HepG2 (cell line): Measurements from ENCODE around the gene KLF9. TPM values are rescaled to one million over a fixed set of nuclear protein-coding genes. Genes with fewer than 3 reads are reported as not detected.

Experiments used
- ARNT2 ChIP-seq: sonication (generic); formaldehyde crosslinking; IDR thresholded peaks from 2 replicates; pipeline ENCODE4 v1.8.0; 2022; ENCODE audit warnings: mild to moderate bottlenecking, low read depth, missing genetic modification reagents, moderate library complexity
- ATF4 ChIP-seq, 2 experiments: fragments of 450-650 bp in 1 of 2; sonication (generic) in 1 of 2; formaldehyde crosslinking; IDR thresholded peaks; 2 replicates each; pipeline versions ENCODE4 v1.5.0 to v1.8.0; 2020 to 2022; ENCODE audit warnings: mild to moderate bottlenecking in 1 of 2, missing genetic modification reagents in 1 of 2
- BCL6 ChIP-seq: IDR thresholded peaks from 2 replicates; pipeline ENCODE4 v1.6.1; 2016; ENCODE audit warnings: missing genetic modification reagents, missing compliant biosample characterization
- CBX2 ChIP-seq, 2 experiments: fragments of 200-600 bp in 1 of 2; sonication (generic); formaldehyde crosslinking in 1 of 2; IDR thresholded peaks; 2 replicates each; pipeline versions ENCODE4 v1.7.0 to v1.8.1; 2018 to 2022; ENCODE audit warnings: low read depth in 2 of 2, low read length in 1 of 2, mild to moderate bottlenecking in 1 of 2, missing genetic modification reagents in 1 of 2
- CENPX ChIP-seq: sonication (generic); formaldehyde crosslinking; IDR thresholded peaks from 2 replicates; pipeline ENCODE4 v1.9.0; 2021; ENCODE audit warnings: mild to moderate bottlenecking, missing genetic modification reagents, moderate library complexity
- DMAP1 ChIP-seq: IDR thresholded peaks from 2 replicates; pipeline ENCODE4 v1.6.1; 2016
- HOXA5 ChIP-seq: sonication (generic); formaldehyde crosslinking; IDR thresholded peaks from 2 replicates; pipeline ENCODE4 v1.4.0; 2020; ENCODE audit warnings: missing genetic modification reagents
- KDM5A ChIP-seq: fragments of 200-600 bp; sonication (generic); IDR thresholded peaks from 2 replicates; pipeline ENCODE4 v1.7.0; 2018; ENCODE audit warnings: antibody characterized with exemption, mild to moderate bottlenecking, low read length, borderline replicate concordance
- MZF1 ChIP-seq: sonication (generic); formaldehyde crosslinking; IDR thresholded peaks from 2 replicates; pipeline ENCODE4 v1.8.1; 2023; ENCODE audit warnings: mild to moderate bottlenecking, missing genetic modification reagents, borderline replicate concordance
- PRDM4 ChIP-seq: sonication (generic); formaldehyde crosslinking; IDR thresholded peaks from 2 replicates; pipeline ENCODE4 v1.9.0; 2021; ENCODE audit warnings: missing genetic modification reagents, borderline replicate concordance
- RBM39 ChIP-seq: fragments of 200-400 bp; formaldehyde crosslinking; IDR thresholded peaks from one replicate; pipeline ENCODE4 v1.6.1; 2018; ENCODE audit warnings: antibody characterized with exemption, mild to moderate bottlenecking, low read depth, low read length; ENCODE audit not compliant: poor library complexity, severe bottlenecking
- REST ChIP-seq, 2 experiments: IDR thresholded peaks; 2 replicates each; pipeline ENCODE4 v1.6.1; 2011 to 2012; ENCODE audit warnings: low read length in 2 of 2, borderline replicate concordance in 1 of 2, low read depth in 1 of 2, mild to moderate bottlenecking in 1 of 2, moderate library complexity in 1 of 2
- RFXAP ChIP-seq: sonication (generic); formaldehyde crosslinking; IDR thresholded peaks from 2 replicates; pipeline ENCODE4 v1.4.0; 2020; ENCODE audit warnings: missing genetic modification reagents, borderline replicate concordance
- SAP130 ChIP-seq: IDR thresholded peaks from 2 replicates; pipeline ENCODE4 v1.6.1; 2016; ENCODE audit warnings: low read depth
- SMAD9 ChIP-seq: sonication (generic); formaldehyde crosslinking; IDR thresholded peaks from 2 replicates; pipeline ENCODE4 v1.5.1; 2020; ENCODE audit warnings: mild to moderate bottlenecking, missing genetic modification reagents
- THRA ChIP-seq: sonication (generic); formaldehyde crosslinking; IDR thresholded peaks from 2 replicates; pipeline ENCODE4 v1.4.0; 2020; ENCODE audit warnings: missing genetic modification reagents, borderline replicate concordance
- XRCC5 ChIP-seq: fragments of 200-400 bp; formaldehyde crosslinking; optimal IDR thresholded peaks from 2 replicates; pipeline ENCODE3; 2017; ENCODE audit warnings: mild to moderate bottlenecking, low read length
- ZBTB7A ChIP-seq: sonication (generic); formaldehyde crosslinking; IDR thresholded peaks from 2 replicates; pipeline ENCODE4 v1.8.0; 2022; ENCODE audit warnings: mild to moderate bottlenecking, missing genetic modification reagents
- ZNF180 ChIP-seq: sonication (generic); formaldehyde crosslinking; IDR thresholded peaks from 2 replicates; pipeline ENCODE4 v1.4.0; 2020; ENCODE audit warnings: low read depth, missing genetic modification reagents, borderline replicate concordance
- ZNF564 ChIP-seq: sonication (generic); formaldehyde crosslinking; IDR thresholded peaks from 2 replicates; pipeline ENCODE4 v1.8.1; 2023; ENCODE audit warnings: mild to moderate bottlenecking, missing genetic modification reagents
- ZNF780A ChIP-seq: sonication (generic); formaldehyde crosslinking; IDR thresholded peaks from 2 replicates; pipeline ENCODE4 v1.8.0; 2022; ENCODE audit warnings: mild to moderate bottlenecking, missing genetic modification reagents, moderate library complexity
- polyA plus RNA-seq, 8 experiments: library from polyadenylated mRNA; depleted of rRNA in 3 of 8; stranded (reverse) in 7 of 8; unstranded in 1 of 8; fragments of >200 nt; fragmentation: Illumina TruSeq in 4 of 8; extraction: Trizol in 4 of 8; gene quantifications; 2 replicates each; pipeline versions ENCODE4 v1.2.1 to v1.2.3, GENCODE V29; 2011 to 2016; ENCODE audit warnings: low read depth in 4 of 8, missing spikeins in 1 of 8, mixed read lengths in 1 of 8; ENCODE audit not compliant: insufficient read depth in 1 of 8
- total RNA-seq, 5 experiments: library from RNA; depleted of rRNA; stranded (reverse); fragments of >200 nt; fragmentation: Illumina TruSeq; extraction: Trizol; gene quantifications; 2 replicates each; pipeline ENCODE4 v1.2.3, GENCODE V29; 2016; ENCODE audit warnings: low read depth in 1 of 5

The KLF9 gene
- total and polyA plus RNA-seq, 2 of the 13 experiments (the other 11 are each of a cell fraction or from before 2014, with no cell fraction given): 5.7 to 7.2 TPM

GRCh38 chr9:70412832-70413463 is 1.5 kb downstream of the KLF9 start (continued):
- TF ChIP-seq PRDM4 (CRISPR knock-in tag): no peak
- peak; percentile 16 for TF ChIP-seq SAP130
- TF ChIP-seq THRA (CRISPR knock-in tag): no peak
- TF ChIP-seq ZNF780A (CRISPR knock-in tag): no peak
- no peak for TF ChIP-seq BCL6 (CRISPR knock-in tag)
- no peak for TF ChIP-seq ATF4 (CRISPR knock-in tag; IDR thresholded peaks at IDR 0.05)
- TF ChIP-seq ARNT2 (CRISPR knock-in tag): no peak
- no peak for TF ChIP-seq CENPX (CRISPR knock-in tag)
- TF ChIP-seq ZNF564 (CRISPR knock-in tag): no peak
- TF ChIP-seq REST (IDR thresholded peaks at IDR 0.05; ENCODE audit: borderline replicate concordance in 1 of 2, low read depth in 1 of 2, low read length in 2 of 2): no peak
- TF ChIP-seq KDM5A: no peak
- no peak for TF ChIP-seq CBX2 (IDR thresholded peaks at IDR 0.05; ENCODE audit: low read depth, low read length)
- TF ChIP-seq CBX2 (CRISPR knock-in tag; IDR thresholded peaks at IDR 0.05; ENCODE audit: low read depth): no peak
- peak; percentile 13 for TF ChIP-seq XRCC5
- TF ChIP-seq SMAD9: no peak
- TF ChIP-seq HOXA5: 0 out of 2 replicates have a peak, but pooled peaks have one; percentile 28
- TF ChIP-seq MZF1 (CRISPR knock-in tag): no peak
- TF ChIP-seq RBM39: no peak
- TF ChIP-seq RFXAP (CRISPR knock-in tag): no peak
- no peak for TF ChIP-seq ZNF180 (CRISPR knock-in tag)
- TF ChIP-seq ZBTB7A (CRISPR knock-in tag): 0 out of 2 replicates have a peak, but pooled peaks have one; percentile 36
- 0 out of 2 replicates have a peak, but pooled peaks have one; percentile 14 for TF ChIP-seq DMAP1
